ENCODE results near the gene SAMD4A. TPM values are rescaled to one million over a fixed set of nuclear protein-coding genes. Genes with fewer than 3 reads are reported as not detected.

The SAMD4A gene
- total and polyA plus RNA-seq, 8 donors, result 4.5 to 40.5 (median 8.0) TPM

GRCh38 chr14:54785778-54786770 is 219.1 kb downstream of the SAMD4A start:
- peaks cover 0 to 27% of the 10 kb centered on the region in 2 donors for H3K36me3 ChIP-seq
- H3K4me3 ChIP-seq, result no peak overlapping the region
- DNase-seq, result no peak
- no peaks in the 10 kb centered on the region for H3K9me3 ChIP-seq
- intact Hi-C loops (cut with DNase I), result no loop called here
- no peaks in the 10 kb centered on the region for H3K27me3 ChIP-seq
- no peak for ATAC-seq
- peaks cover 0 to 11% of the 10 kb centered on the region in 2 donors for H3K4me1 ChIP-seq
- TF ChIP-seq CTCF (IDR thresholded peaks at IDR 0.05), result no peak
- H3K27ac ChIP-seq, result no peak overlapping the region

DNA sequence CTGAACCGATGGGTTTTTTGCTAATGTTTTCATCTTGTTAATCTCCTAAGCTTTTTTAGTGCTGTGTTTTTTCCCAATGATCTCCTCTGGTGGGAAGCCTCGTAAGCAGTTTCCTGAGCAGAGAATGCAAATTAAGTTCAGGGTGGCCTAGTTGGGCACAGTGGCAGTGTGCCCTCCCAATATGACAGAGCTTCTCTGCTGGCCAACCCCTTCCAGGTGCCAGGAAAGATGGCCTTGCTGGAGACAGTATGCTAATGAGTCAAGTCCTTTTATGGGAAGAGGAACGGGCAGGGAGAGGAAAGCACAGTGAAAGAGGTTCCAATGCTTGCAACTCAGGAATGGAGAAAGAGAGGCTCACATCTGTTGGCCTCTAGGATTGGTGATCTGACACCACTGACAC is 219.9 kb downstream of the SAMD4A start:
- Histone ChIP-seq H3K4me3 (no peak overlapping the region), H3K27ac (no peak overlapping the region), H3K36me3 (peaks cover 0 to 27% of the 10 kb centered on the region in 2 donors), H3K9me3 (no peaks in the 10 kb centered on the region), H3K27me3 (no peaks in the 10 kb centered on the region), H3K4me1 (peaks cover 0 to 11% of the 10 kb centered on the region in 2 donors)
- DNase-seq, result no peak
- intact Hi-C loops (cut with DNase I), result no loop called here
- no peak for ATAC-seq
- TF ChIP-seq CTCF (IDR thresholded peaks at IDR 0.05), result no peak

DNA sequence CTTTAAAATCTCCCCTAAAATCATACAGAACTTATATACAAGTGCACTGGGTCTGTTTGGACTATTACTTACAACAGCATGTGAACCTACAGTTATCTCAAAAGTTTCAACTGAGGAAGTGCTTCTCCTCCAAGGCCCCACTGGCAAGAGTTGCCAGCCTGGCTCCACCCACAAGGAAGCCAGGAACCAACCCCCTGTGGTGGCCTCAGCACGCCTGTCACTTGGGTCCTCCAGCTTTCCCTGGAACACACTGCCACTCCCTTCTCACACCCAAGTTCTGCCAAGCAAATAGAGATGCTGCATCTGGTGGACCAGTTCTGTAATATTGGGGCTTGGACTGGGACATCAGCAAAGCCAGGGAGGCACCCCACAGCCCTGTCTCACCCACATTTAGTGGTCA is 220.3 kb downstream of the SAMD4A start:
- TF ChIP-seq CTCF (IDR thresholded peaks at IDR 0.05), result no peak
- peaks cover 0 to 27% of the 10 kb centered on the region in 2 donors for H3K36me3 ChIP-seq
- DNase-seq (no peak), ATAC-seq (peak; percentile 38)
- peaks cover 0 to 7% of the 10 kb centered on the region in 2 donors for H3K4me1 ChIP-seq
- no peaks in the 10 kb centered on the region for H3K27me3 ChIP-seq
- no peak overlapping the region for H3K4me3 ChIP-seq
- intact Hi-C loops (cut with DNase I), result no loop called here
- H3K9me3 ChIP-seq, result no peaks in the 10 kb centered on the region
- H3K27ac ChIP-seq, result no peak overlapping the region

- ATAC-seq (no peak), DNase-seq (no peak)
- Histone ChIP-seq H3K27me3 (no peaks in the 10 kb centered on the region), H3K4me3 (no peak overlapping the region), H3K9me3 (no peaks in the 10 kb centered on the region), H3K27ac (no peak overlapping the region), H3K4me1 (no peaks in the 10 kb centered on the region), H3K36me3 (peaks cover 0 to 27% of the 10 kb centered on the region in 2 donors)
- intact Hi-C loops (cut with DNase I), result no loop called here
- no peak for TF ChIP-seq CTCF (IDR thresholded peaks at IDR 0.05)
Observed at GRCh38 chr14:54788701-54789100, 221.8 kb downstream of the SAMD4A start.

DNA sequence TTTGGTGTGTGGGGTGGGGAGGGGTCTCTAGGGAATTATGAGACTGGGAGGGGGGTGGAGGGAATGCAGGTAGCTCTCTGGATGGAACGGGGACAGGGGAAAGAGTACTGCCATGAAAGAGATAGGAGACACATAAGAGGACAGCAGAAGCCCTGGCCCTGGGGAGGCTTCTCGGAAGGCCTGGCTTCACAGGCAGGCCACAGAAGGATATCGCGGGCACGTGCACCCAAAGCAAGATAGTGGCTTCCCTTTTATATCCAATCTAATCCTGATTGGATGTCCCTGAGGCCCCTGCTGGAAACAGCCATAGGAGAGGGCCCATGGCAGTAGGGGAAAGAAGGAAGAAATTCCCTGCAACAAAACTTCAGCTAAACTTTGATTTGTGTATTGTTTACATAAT is 222.2 kb downstream of the SAMD4A start:
- no peaks in the 10 kb centered on the region for H3K27me3 ChIP-seq
- H3K27ac ChIP-seq, result no peak overlapping the region
- TF ChIP-seq CTCF (IDR thresholded peaks at IDR 0.05), result no peak
- H3K36me3 ChIP-seq, result peaks cover 0 to 27% of the 10 kb centered on the region in 2 donors
- ATAC-seq (no peak), DNase-seq (no peak)
- H3K4me1 ChIP-seq, result no peaks in the 10 kb centered on the region
- no peak overlapping the region for H3K4me3 ChIP-seq
- intact Hi-C loops (cut with DNase I), result no loop called here
- no peaks in the 10 kb centered on the region for H3K9me3 ChIP-seq

All from left lung (tissue), 10 donors.